ENCODE results near the gene ZBTB2. TPM values are rescaled to one million over a fixed set of nuclear protein-coding genes. Genes with fewer than 3 reads are reported as not detected.

ZBTB2 gene
- total RNA-seq, 1 experiment from 2014 or later = 31.4 TPM

GRCh38 chr6:151431337-151431736 lies 40.0 kb upstream of the ZBTB2 start:
- H4K5ac ChIP-seq (ENCODE audit: insufficient read length, low read depth, low read length) = no peak overlapping the region
- H3K27ac ChIP-seq (ENCODE audit: insufficient read length, low read depth, low read length) = no peak overlapping the region
- H3K18ac ChIP-seq (ENCODE audit: insufficient read length, low read depth, low read length) = no peak overlapping the region
- no peak overlapping the region for H2AFZ ChIP-seq (ENCODE audit: low read length)
- H3K56ac ChIP-seq (ENCODE audit: insufficient read length, low read depth, low read length) = no peak overlapping the region
- H4K91ac ChIP-seq (ENCODE audit: insufficient read length, low read depth, low read length) = no peak overlapping the region
- H3K23ac ChIP-seq (ENCODE audit: insufficient read length, low read depth, low read length) = no peak overlapping the region
- Mint-ChIP-seq H3K27ac (no peak overlapping the region), H3K27me3 (ENCODE audit: low read depth) (no peaks in the 10 kb centered on the region), H3K4me3 (no peak overlapping the region), H3K36me3 (ENCODE audit: insufficient read depth in 1 of 3, low read depth in 3 of 3) (peaks cover 17 to 69% (median 48%) of the 10 kb centered on the region in 3 experiments), H3K4me1 (0 out of 4 replicates have a peak, but pooled peaks cover 0 to 3% of the 10 kb centered on the region in 2 experiments), H3K9me3 (no peaks in the 10 kb centered on the region)
- no peaks in the 10 kb centered on the region for H3K27me3 ChIP-seq (ENCODE audit: insufficient read depth, low read length)
- H3T11ph ChIP-seq (ENCODE audit: low read length) = no peak overlapping the region
- H3K9ac ChIP-seq (ENCODE audit: extremely low read depth, insufficient read length, low read length) = no peak overlapping the region
- no peaks in the 10 kb centered on the region for H3K79me2 ChIP-seq (ENCODE audit: insufficient read depth, low read length)
- H3K9me3 ChIP-seq (ENCODE audit: control insufficient read depth, low read depth, low read length) = no peaks in the 10 kb centered on the region
- DNase-seq = no peak
- no peak overlapping the region for H3K14ac ChIP-seq (ENCODE audit: insufficient read depth, low read length)
- no peak overlapping the region for H4K8ac ChIP-seq (replicated peaks; ENCODE audit: insufficient read length, low read depth, low read length)
- H2BK20ac ChIP-seq (ENCODE audit: low read depth, low read length, poor library complexity, severe bottlenecking) = no peak overlapping the region
- no peak overlapping the region for H2BK5ac ChIP-seq (ENCODE audit: insufficient read length, low read length)
- TF ChIP-seq CTCF (conservative IDR thresholded peaks at IDR 0.05) = no peak
- no peak overlapping the region for H2BK12ac ChIP-seq (ENCODE audit: insufficient read length, low read depth, low read length)
- H3K4me2 ChIP-seq (ENCODE audit: insufficient read depth, insufficient read length, low read length) = no peak overlapping the region
- no peaks in the 10 kb centered on the region for H3K79me1 ChIP-seq (ENCODE audit: insufficient read depth, low read depth, low read length, poor library complexity, severe bottlenecking)
- H2AK5ac ChIP-seq (ENCODE audit: insufficient read length, low read length) = no peak overlapping the region
- H2BK120ac ChIP-seq (ENCODE audit: low read depth, low read length, poor library complexity, severe bottlenecking) = no peak overlapping the region
- no peak overlapping the region for H3K4ac ChIP-seq (ENCODE audit: low read depth, low read length)
- WGBS (ENCODE audit: extremely low coverage, insufficient read length, low lambda C conversion rate) = no CpG with 5 or more reads among the region's 3 CpGs
- no peaks in the 10 kb centered on the region for H4K20me1 ChIP-seq (ENCODE audit: control insufficient read depth, insufficient read depth, insufficient read length)
- H2BK15ac ChIP-seq (ENCODE audit: low read depth, low read length) = no peak overlapping the region
- H3K4me1 ChIP-seq (ENCODE audit: insufficient read depth, low read length) = no peaks in the 10 kb centered on the region
- H3K23me2 ChIP-seq (ENCODE audit: insufficient read length, low read depth, low read length, poor library complexity, severe bottlenecking) = no peaks in the 10 kb centered on the region
